IMR-90 (cell line): ENCODE measurements around the gene MCF2L. TPM values are rescaled to one million over a fixed set of nuclear protein-coding genes. Genes with fewer than 3 reads are reported as not detected.

ENCODE experiments used
- ATAC-seq: fragments of 200-7000 bp; cut with Tn5 transposase; 2 replicates; pipeline ENCODE4 v1.9.1; 2020; ENCODE audit warnings: low read depth, mild to moderate bottlenecking, moderate library complexity
- BruUV-seq: library from RNA; stranded (reverse); fragments of 400-500 nt; replicated peaks from 2 replicates; lab custom pipeline; 2021; lab: Mats Ljungman, UMichigan
- CTCF ChIA-PET: fragments of 300-600 bp; formaldehyde crosslinking; extraction: SDS; loops from one replicate; lab custom pipeline; 2021; ENCODE audit warnings: antibody characterized with exemption; lab: Yijun Ruan, JAX
- POLR2A ChIA-PET: fragments of 300-600 bp; sonication (Branson Sonifier 250); formaldehyde crosslinking; loops from one replicate; lab custom pipeline; 2022; ENCODE audit warnings: antibody characterized with exemption; ENCODE audit not compliant: unreplicated experiment; lab: Charles Lee
- DNase-seq: peaks from one replicate; pipeline ENCODE4 v3.0.0; 2013
- H2AFZ ChIP-seq: replicated peaks from 2 replicates; pipeline ENCODE3; 2013; ENCODE audit warnings: low read length, mild to moderate bottlenecking; ENCODE audit not compliant: poor library complexity
- H2AK5ac ChIP-seq: 2 replicates; pipeline ENCODE4 v1.6.1; 2013; ENCODE audit warnings: low read depth, low read length, inconsistent platforms
- H2AK9ac ChIP-seq: replicated peaks from 2 replicates; pipeline ENCODE3; 2013; ENCODE audit warnings: mild to moderate bottlenecking, low read depth, low read length, moderate library complexity; ENCODE audit not compliant: poor library complexity
- H2BK120ac ChIP-seq: 2 replicates; pipeline ENCODE4 v1.6.1; 2013; ENCODE audit warnings: low read depth, low read length, inconsistent platforms
- H2BK15ac ChIP-seq: 3 replicates; pipeline ENCODE4 v1.6.1; 2013; ENCODE audit warnings: low read depth, low read length, inconsistent platforms
- H2BK20ac ChIP-seq: 2 replicates; pipeline ENCODE4 v1.6.1; 2013; ENCODE audit warnings: low read depth, mild to moderate bottlenecking, inconsistent platforms, low read length, moderate library complexity
- H2BK5ac ChIP-seq: 2 replicates; pipeline ENCODE4 v1.6.1; 2013; ENCODE audit warnings: mild to moderate bottlenecking, low read depth, low read length, inconsistent platforms; ENCODE audit not compliant: poor library complexity, severe bottlenecking
- H3K14ac ChIP-seq: replicated peaks from 2 replicates; pipeline ENCODE4 v1.6.1; 2013; ENCODE audit warnings: low read depth, low read length, inconsistent platforms
- H3K18ac ChIP-seq: 2 replicates; pipeline ENCODE4 v1.6.1; 2013; ENCODE audit warnings: low read depth, low read length, control low read depth
- H3K23ac ChIP-seq: 2 replicates; pipeline ENCODE4 v1.6.1; 2013; ENCODE audit warnings: low read depth, low read length, inconsistent platforms
- H3K27ac ChIP-seq: 2 replicates; pipeline ENCODE4 v1.5.1; 2013; ENCODE audit warnings: mild to moderate bottlenecking, control low read depth, low read length; ENCODE audit not compliant: insufficient read depth
- H3K27me3 ChIP-seq: 2 replicates; pipeline ENCODE4 v1.6.1; 2013; ENCODE audit warnings: low read length; ENCODE audit not compliant: control insufficient read depth, insufficient read depth
- H3K36me3 ChIP-seq: 2 replicates; pipeline ENCODE4 v1.6.1; 2013; ENCODE audit warnings: low read length, mixed read lengths; ENCODE audit not compliant: control insufficient read depth, insufficient read depth
- H3K4ac ChIP-seq: 2 replicates; pipeline ENCODE4 v1.6.1; 2013; ENCODE audit warnings: low read depth, low read length, inconsistent platforms
- H3K4me1 ChIP-seq: 2 replicates; pipeline ENCODE4 v1.6.1; 2013; ENCODE audit warnings: low read length, mixed read lengths; ENCODE audit not compliant: control insufficient read depth, insufficient read depth
- H3K4me2 ChIP-seq: 2 replicates; pipeline ENCODE4 v1.6.1; 2013; ENCODE audit warnings: low read depth, mild to moderate bottlenecking, control low read depth, low read length, moderate library complexity
- H3K4me3 ChIP-seq: 2 replicates; pipeline ENCODE4 v1.5.1; 2013; ENCODE audit warnings: low read depth, mild to moderate bottlenecking, control low read depth, low read length, moderate library complexity; ENCODE audit not compliant: insufficient read depth
- H3K56ac ChIP-seq: 2 replicates; pipeline ENCODE4 v1.6.1; 2013; ENCODE audit warnings: low read length, inconsistent platforms; ENCODE audit not compliant: insufficient read depth; ENCODE audit errors: extremely low read depth
- H3K79me1 ChIP-seq, 2 experiments: 2 replicates each; pipeline ENCODE4 v1.6.1; 2013; ENCODE audit warnings: low read length in 2 of 2, inconsistent platforms in 1 of 2, low read depth in 1 of 2
- H3K9ac ChIP-seq: 2 replicates; pipeline ENCODE4 v1.6.1; 2013; ENCODE audit warnings: low read depth, low read length, control low read depth
- H3K9me1 ChIP-seq: 2 replicates; pipeline ENCODE4 v1.6.1; 2013; ENCODE audit warnings: low read length, inconsistent platforms; ENCODE audit not compliant: insufficient read depth
- H3K9me3 ChIP-seq: 2 replicates; pipeline ENCODE4 v1.6.1; 2013; ENCODE audit warnings: low read length; ENCODE audit not compliant: control insufficient read depth, insufficient read depth
- H4K20me1 ChIP-seq: 2 replicates; pipeline ENCODE4 v1.6.1; 2013; ENCODE audit warnings: low read length, inconsistent platforms; ENCODE audit not compliant: insufficient read depth
- H4K5ac ChIP-seq: 2 replicates; pipeline ENCODE4 v1.6.1; 2013; ENCODE audit warnings: mild to moderate bottlenecking, low read depth, low read length, control low read depth
- H4K8ac ChIP-seq, 2 experiments: 2 replicates each; pipeline ENCODE4 v1.6.1; 2013; ENCODE audit warnings: low read depth in 2 of 2, low read length in 2 of 2, control low read depth in 1 of 2, inconsistent platforms in 1 of 2
- H4K91ac ChIP-seq: 2 replicates; pipeline ENCODE4 v1.6.1; 2013; ENCODE audit warnings: low read depth, low read length, inconsistent platforms; ENCODE audit not compliant: insufficient read depth
- BHLHE40 ChIP-seq: fragments of 150-350 bp; IDR thresholded peaks from 2 replicates; pipeline ENCODE4 v1.6.1; 2016; ENCODE audit warnings: mild to moderate bottlenecking, low read depth, low read length
- CEBPB ChIP-seq: IDR thresholded peaks from 2 replicates; pipeline ENCODE4 v1.6.1; 2012; ENCODE audit warnings: low read depth, low read length, improper control_type of control experiment
- CHD1 ChIP-seq: IDR thresholded peaks from 2 replicates; pipeline ENCODE4 v1.6.1; 2012; ENCODE audit warnings: low read depth, low read length, improper control_type of control experiment
- CTCF ChIP-seq: conservative IDR thresholded peaks from 2 replicates; pipeline ENCODE4 v1.5.1; 2012; ENCODE audit warnings: mild to moderate bottlenecking, low read depth, low read length, improper control_type of control experiment
- ELK1 ChIP-seq: fragments of 150-350 bp; IDR thresholded peaks from 2 replicates; pipeline ENCODE4 v1.6.1; 2016; ENCODE audit warnings: low read depth, mild to moderate bottlenecking, low read length, moderate library complexity, borderline replicate concordance
- FOS ChIP-seq: fragments of 150-350 bp; IDR thresholded peaks from 2 replicates; pipeline ENCODE4 v1.6.1; 2016; ENCODE audit warnings: low read depth, low read length
- MAFK ChIP-seq: IDR thresholded peaks from 2 replicates; pipeline ENCODE4 v1.6.1; 2012; ENCODE audit warnings: low read depth, low read length, improper control_type of control experiment
- MAZ ChIP-seq: IDR thresholded peaks from 2 replicates; pipeline ENCODE4 v1.6.1; 2012; ENCODE audit warnings: low read depth, mild to moderate bottlenecking, low read length, improper control_type of control experiment, moderate library complexity, borderline replicate concordance
- MXI1 ChIP-seq: IDR thresholded peaks from 2 replicates; pipeline ENCODE4 v1.6.1; 2012; ENCODE audit warnings: low read depth, mild to moderate bottlenecking, low read length, moderate library complexity, borderline replicate concordance
- NFE2L2 ChIP-seq: fragments of 150-350 bp; IDR thresholded peaks from 2 replicates; pipeline ENCODE4 v1.6.1; 2016; ENCODE audit warnings: low read depth, mild to moderate bottlenecking, low read length
- POLR2A ChIP-seq: IDR thresholded peaks from 2 replicates; pipeline ENCODE4 v1.6.1; 2012; ENCODE audit warnings: mild to moderate bottlenecking, low read depth, low read length
- RAD21 ChIP-seq: IDR thresholded peaks from 2 replicates; pipeline ENCODE4 v1.6.1; 2012; ENCODE audit warnings: low read length, improper control_type of control experiment
- RCOR1 ChIP-seq: IDR thresholded peaks from 2 replicates; pipeline ENCODE4 v1.6.1; 2012; ENCODE audit warnings: mild to moderate bottlenecking, low read length, improper control_type of control experiment; ENCODE audit not compliant: insufficient replicate concordance
- RFX5 ChIP-seq: IDR thresholded peaks from 2 replicates; pipeline ENCODE4 v1.8.0; 2012; ENCODE audit warnings: low read depth, mild to moderate bottlenecking, low read length, moderate library complexity
- SMC3 ChIP-seq: fragments of 150-350 bp; IDR thresholded peaks from 2 replicates; pipeline ENCODE4 v1.6.1; 2016; ENCODE audit warnings: low read depth, mild to moderate bottlenecking, antibody characterized with exemption, low read length, moderate library complexity
- WGBS, 2 experiments: methylation state at CpG; one replicate each; pipeline versions ENCODE4 v1.1.5 to v1.1.7; 2013; ENCODE audit warnings: missing lambda C conversion rate in 2 of 2; ENCODE audit not compliant: insufficient read length in 1 of 2; ENCODE audit errors: extremely low coverage in 2 of 2; 5-methylcytosine and 5-hydroxymethylcytosine counted together
- dilution Hi-C: fragments of 300-500 bp; cut with HindIII; formaldehyde crosslinking; loops from one replicate; pipeline ENCODE4 v1.14.3; 2018; ENCODE audit warnings: low sequenced_read_pairs; ENCODE audit not compliant: unreplicated experiment
- in situ Hi-C: fragments of 300-500 bp; cut with MboI; formaldehyde crosslinking; loops from 3 replicates; pipeline ENCODE4 v1.14.3; 2019; ENCODE audit warnings: low sequenced_read_pairs, inconsistent platforms, mixed read lengths
- intact Hi-C: fragments of 100-400 bp; cut with micrococcal nuclease; formaldehyde crosslinking; loops from 2 replicates; pipeline ENCODE4 v1.10.0; 2022
- polyA plus RNA-seq, 3 experiments: library from polyadenylated mRNA; depleted of rRNA; stranded (reverse); fragments of >200 nt; gene quantifications; 2 replicates each; pipeline ENCODE4 v1.2.3, GENCODE V29; 2012; ENCODE audit warnings: low replicate concordance in 1 of 3
- total RNA-seq: library from RNA; depleted of rRNA; stranded (reverse); fragments of >200 nt; gene quantifications from 2 replicates; pipeline ENCODE4 v1.2.3, GENCODE V29; 2012
- TF ChIP-seq, protein P1 (sequence below): fragments of 150-350 bp; IDR thresholded peaks from 2 replicates; pipeline ENCODE4 v1.6.1; 2017; ENCODE audit warnings: mild to moderate bottlenecking, antibody characterized with exemption, low read length, low read depth

The MCF2L gene
- total and polyA plus RNA-seq, 2 of the 4 experiments (the other 2 are of a cell fraction) = 0.18 TPM; not detected in 1

DNA sequence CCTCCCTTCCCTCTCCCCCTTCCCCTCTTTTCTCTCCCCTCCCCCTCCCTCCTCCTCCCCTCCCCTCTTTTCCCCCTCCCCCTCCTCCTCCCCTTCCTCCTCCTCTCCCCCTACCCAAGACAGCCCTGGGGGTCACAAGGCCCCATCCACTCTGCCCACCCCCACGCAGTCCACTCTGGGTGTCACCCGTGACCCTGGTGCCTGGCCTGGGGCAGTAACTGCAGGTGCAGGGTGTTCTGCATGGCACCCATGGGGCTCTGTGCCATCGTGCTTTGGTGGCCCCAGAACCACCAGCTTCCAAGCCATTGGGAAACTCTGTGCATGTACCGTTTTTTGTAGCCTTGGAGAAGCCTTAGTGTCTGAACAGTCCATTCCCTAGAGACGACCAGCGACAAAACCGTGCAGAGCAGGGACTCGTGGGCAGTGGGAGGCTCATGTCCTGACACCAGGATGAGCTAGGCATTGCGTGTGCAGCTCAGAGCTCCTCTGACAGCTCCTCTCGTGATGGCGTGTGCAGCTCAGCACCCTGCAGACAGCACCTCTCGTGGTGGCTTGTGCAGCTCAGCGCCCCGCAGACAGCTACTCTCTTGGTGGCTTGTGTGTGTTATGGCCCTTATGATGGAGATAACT lies 92.9 kb downstream of the MCF2L start:
- H2BK120ac ChIP-seq = no peak overlapping the region
- no peak overlapping the region for H2AFZ ChIP-seq
- no peak overlapping the region for H4K91ac ChIP-seq
- H3K56ac ChIP-seq = no peak overlapping the region
- no peak overlapping the region for H3K27ac ChIP-seq
- TF ChIP-seq FOS (no peak), MAZ (no peak), ELK1 (no peak), RAD21 (no peak), MAFK (no peak), MXI1 (no peak), BHLHE40 (no peak), POLR2A (no peak), CTCF (no peak), CHD1 (no peak), CEBPB (no peak), RCOR1 (no peak), SMC3 (no peak), RFX5 (no peak), NFE2L2 (no peak)
- TF ChIP-seq, protein P1, sequence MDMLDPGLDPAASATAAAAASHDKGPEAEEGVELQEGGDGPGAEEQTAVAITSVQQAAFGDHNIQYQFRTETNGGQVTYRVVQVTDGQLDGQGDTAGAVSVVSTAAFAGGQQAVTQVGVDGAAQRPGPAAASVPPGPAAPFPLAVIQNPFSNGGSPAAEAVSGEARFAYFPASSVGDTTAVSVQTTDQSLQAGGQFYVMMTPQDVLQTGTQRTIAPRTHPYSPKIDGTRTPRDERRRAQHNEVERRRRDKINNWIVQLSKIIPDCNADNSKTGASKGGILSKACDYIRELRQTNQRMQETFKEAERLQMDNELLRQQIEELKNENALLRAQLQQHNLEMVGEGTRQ = no peak
- no peak overlapping the region for H3K4me2 ChIP-seq
- H3K18ac ChIP-seq = no peak overlapping the region
- no peak overlapping the region for H2BK5ac ChIP-seq
- peaks cover 2% of the 10 kb centered on the region for H3K27me3 ChIP-seq
- no peak overlapping the region for H4K5ac ChIP-seq
- ATAC-seq = no peak
- BruUV-seq = no TSS peak
- H3K4ac ChIP-seq = no peak overlapping the region
- ChIA-PET POLR2A (no interaction called here), CTCF (no interaction called here)
- in situ Hi-C loops = no loop called here
- 71% methylated on average over 11 of the region's 14 CpGs; no CpG with 5 or more reads in 1 of the 2 experiments for WGBS, 2 experiments
- H3K14ac ChIP-seq = no peak overlapping the region
- H3K9ac ChIP-seq = no peak overlapping the region
- H2BK20ac ChIP-seq = no peak overlapping the region
- 0 out of 2 replicates have a peak, but pooled peaks cover 4% of the 10 kb centered on the region for H3K9me1 ChIP-seq
- intact Hi-C loops = no loop called here
- no peak overlapping the region for H4K8ac ChIP-seq
- no peak overlapping the region for H3K4me3 ChIP-seq
- H3K79me1 ChIP-seq = no peaks in the 10 kb centered on the region
- no peaks in the 10 kb centered on the region for H3K4me1 ChIP-seq
- dilution Hi-C loops = no loop called here
- H2BK15ac ChIP-seq = no peak overlapping the region
- DNase-seq = no peak
- no peaks in the 10 kb centered on the region; the same call in 1 of the 2 replicates for H4K20me1 ChIP-seq
- no peaks in the 10 kb centered on the region for H3K36me3 ChIP-seq
- H2AK5ac ChIP-seq = no peak overlapping the region
- H2AK9ac ChIP-seq = no peak overlapping the region
- H3K23ac ChIP-seq = no peak overlapping the region
- peaks cover 5% of the 10 kb centered on the region; the same call in 1 of the 2 replicates for H3K9me3 ChIP-seq
